GM23338 (cell line): ENCODE data around the gene CCDC93. TPM values are rescaled to one million over a fixed set of nuclear protein-coding genes. Genes with fewer than 3 reads are reported as not detected.

Experiments
- ATAC-seq: fragments of 200-7000 bp; cut with Tn5 transposase; 3 replicates; pipeline ENCODE4 v1.9.1; 2020
- DNase-seq: peaks from one replicate; pipeline ENCODE4 v3.0.0-alpha.2; 2015; ENCODE audit warnings: low spot score
- H2AFZ ChIP-seq: fragments of 200-600 bp; sonication (generic); 2 replicates; pipeline ENCODE4 v1.8.0; 2016; ENCODE audit warnings: antibody characterized with exemption, mild to moderate bottlenecking, moderate library complexity
- H3F3A ChIP-seq: fragments of 200-600 bp; sonication (generic); replicated peaks from 2 replicates; pipeline ENCODE4 v1.8.0; 2017; ENCODE audit warnings: antibody characterized with exemption, mixed run types, low read depth
- H3K27ac ChIP-seq: fragments of 200-600 bp; sonication (generic); 2 replicates; pipeline ENCODE4 v1.6.1; 2016; ENCODE audit warnings: low read depth
- H3K27me3 ChIP-seq: fragments of 200-600 bp; sonication (generic); 2 replicates; pipeline ENCODE4 v1.8.0; 2016; ENCODE audit warnings: mild to moderate bottlenecking, mixed run types, moderate library complexity; ENCODE audit not compliant: insufficient read depth
- H3K36me3 ChIP-seq: fragments of 200-600 bp; sonication (generic); 2 replicates; pipeline ENCODE4 v1.8.0; 2016; ENCODE audit warnings: mild to moderate bottlenecking; ENCODE audit not compliant: insufficient read depth
- H3K4me1 ChIP-seq: fragments of 200-600 bp; sonication (generic); 2 replicates; pipeline ENCODE4 v1.8.0; 2016; ENCODE audit warnings: mild to moderate bottlenecking, moderate library complexity; ENCODE audit not compliant: insufficient read depth
- H3K4me2 ChIP-seq: fragments of 200-600 bp; sonication (generic); 2 replicates; pipeline ENCODE4 v1.7.1; 2017; ENCODE audit warnings: mixed run types
- H3K4me3 ChIP-seq: fragments of 200-600 bp; sonication (generic); 2 replicates; pipeline ENCODE4 v1.6.1; 2016; ENCODE audit warnings: mixed run types
- H3K79me2 ChIP-seq: fragments of 200-600 bp; sonication (generic); replicated peaks from 2 replicates; pipeline ENCODE4 v1.8.0; 2017; ENCODE audit warnings: mild to moderate bottlenecking; ENCODE audit not compliant: insufficient read depth
- H3K9me2 ChIP-seq: fragments of 200-600 bp; sonication (generic); 2 replicates; pipeline ENCODE4 v1.8.0; 2017; ENCODE audit not compliant: insufficient read depth
- H4K20me1 ChIP-seq: fragments of 200-600 bp; sonication (generic); replicated peaks from 2 replicates; pipeline ENCODE4 v1.8.0; 2017; ENCODE audit warnings: mild to moderate bottlenecking; ENCODE audit not compliant: insufficient read depth
- H3K27ac Mint-ChIP-seq: 2 replicates; pipeline ENCODE4 v1.8.0; 2020; ENCODE audit warnings: inconsistent platforms, mild to moderate bottlenecking, moderate library complexity, mixed read lengths
- H3K27me3 Mint-ChIP-seq: 3 replicates; pipeline ENCODE4 v1.8.0; 2022; ENCODE audit warnings: low read depth, mild to moderate bottlenecking, moderate library complexity, mixed read lengths, inconsistent platforms; ENCODE audit not compliant: insufficient read depth, poor library complexity
- H3K36me3 Mint-ChIP-seq: 3 replicates; pipeline ENCODE4 v1.8.0; 2021; ENCODE audit warnings: low read depth, mild to moderate bottlenecking, inconsistent platforms, moderate library complexity, mixed read lengths
- H3K4me1 Mint-ChIP-seq: 3 replicates; pipeline ENCODE4 v1.8.0; 2020; ENCODE audit warnings: mild to moderate bottlenecking, inconsistent platforms, mixed read lengths
- H3K4me3 Mint-ChIP-seq: 3 replicates; pipeline ENCODE4 v1.8.0; 2021; ENCODE audit warnings: moderate library complexity, mild to moderate bottlenecking, inconsistent platforms, mixed read lengths
- H3K9me3 Mint-ChIP-seq: 3 replicates; pipeline ENCODE4 v1.8.0; 2020; ENCODE audit warnings: moderate library complexity, mild to moderate bottlenecking, inconsistent platforms, mixed read lengths
- ETS1 ChIP-seq: IDR thresholded peaks from 2 replicates; pipeline ENCODE4 v1.6.1; 2016; ENCODE audit warnings: antibody characterized with exemption
- EZH2 ChIP-seq: fragments of 200-600 bp; sonication (generic); IDR thresholded peaks from one replicate; pipeline ENCODE4 v1.8.0; 2017; ENCODE audit warnings: antibody characterized with exemption, mild to moderate bottlenecking, low read depth; ENCODE audit not compliant: unreplicated experiment
- EZH2phosphoT487 ChIP-seq: fragments of 200-600 bp; sonication (generic); IDR thresholded peaks from one replicate; pipeline ENCODE4 v1.8.1; 2018; ENCODE audit warnings: antibody characterized with exemption; ENCODE audit not compliant: unreplicated experiment
- JUNB ChIP-seq: IDR thresholded peaks from one replicate; pipeline ENCODE4 v1.6.1; 2016; ENCODE audit warnings: antibody characterized with exemption; ENCODE audit not compliant: unreplicated experiment
- NANOG ChIP-seq: IDR thresholded peaks from 2 replicates; pipeline ENCODE4 v1.6.1; 2016; ENCODE audit warnings: antibody characterized with exemption, borderline replicate concordance
- POLR2AphosphoS5 ChIP-seq: IDR thresholded peaks from 2 replicates; pipeline ENCODE4 v1.6.1; 2016; ENCODE audit warnings: antibody characterized with exemption, low read depth
- STAT1 ChIP-seq: IDR thresholded peaks from one replicate; pipeline ENCODE4 v1.6.1; 2016; ENCODE audit warnings: antibody characterized with exemption; ENCODE audit not compliant: unreplicated experiment
- ZNF114 ChIP-seq: fragments of 250-450 bp; sonication (Bioruptor Pico); IDR thresholded peaks from 2 replicates; pipeline ENCODE4 v1.5.0; 2020; ENCODE audit warnings: mild to moderate bottlenecking, moderate library complexity
- ZNF462 ChIP-seq: fragments of 250-450 bp; sonication (Bioruptor Pico); IDR thresholded peaks from 2 replicates; pipeline ENCODE4 v1.5.0; 2020; ENCODE audit warnings: mild to moderate bottlenecking, moderate library complexity
- polyA plus RNA-seq: library from polyadenylated mRNA; unstranded; fragments of >200 nt; fragmentation: Nextera tagmentation; extraction: Ambion mirVana; gene quantifications from 2 replicates; pipeline ENCODE4 v1.2.1, GENCODE V29; 2016
- total RNA-seq: library from RNA; depleted of rRNA; stranded (reverse); fragments of >200 nt; shearing (Covaris generic); gene quantifications from 2 replicates; pipeline ENCODE4 v1.2.3, GENCODE V29; 2014

CCDC93 gene
- total and polyA plus RNA-seq, 2 experiments from 2014 or later: 13.1 to 16.8 TPM

GRCh38 chr2:117984208-117984607 lies 29.7 kb downstream of the CCDC93 start (continued):
- TF ChIP-seq STAT1 (no peak), JUNB (no peak), NANOG (no peak), ZNF462 (no peak), POLR2AphosphoS5 (no peak), ZNF114 (CRISPR knock-in tag) (no peak), EZH2 (no peak)

- H3K27ac ChIP-seq: no peak overlapping the region
- no peaks in the 10 kb centered on the region for H3K9me2 ChIP-seq
- H3K36me3 Mint-ChIP-seq: no peaks in the 10 kb centered on the region; the same call in 1 of the 3 replicates
- H3K4me1 ChIP-seq: peaks cover 8% of the 10 kb centered on the region; the same call in 1 of the 2 replicates
- H3K9me3 Mint-ChIP-seq: no peaks in the 10 kb centered on the region
- H3K27ac Mint-ChIP-seq: no peak overlapping the region
- no peaks in the 10 kb centered on the region for H3K79me2 ChIP-seq
- no peak overlapping the region for H2AFZ ChIP-seq
- no peaks in the 10 kb centered on the region for H3K36me3 ChIP-seq
- no peaks in the 10 kb centered on the region for H3F3A ChIP-seq
- no peaks in the 10 kb centered on the region for H3K27me3 ChIP-seq
- ATAC-seq: no peak
- H3K27me3 Mint-ChIP-seq: no peaks in the 10 kb centered on the region
- H3K4me1 Mint-ChIP-seq: peaks cover 16% of the 10 kb centered on the region
- H3K4me3 Mint-ChIP-seq: no peak overlapping the region
- DNase-seq: no peak
- H4K20me1 ChIP-seq: peaks cover 16% of the 10 kb centered on the region
- H3K4me2 ChIP-seq: no peak overlapping the region
- no peak overlapping the region for H3K4me3 ChIP-seq
- no peak for TF ChIP-seq ETS1
- TF ChIP-seq JUNB: no peak
- no peak for TF ChIP-seq ZNF462
- no peak for TF ChIP-seq EZH2phosphoT487
- no peak for TF ChIP-seq EZH2
Observed at GRCh38 chr2:117983040-117983439, 30.8 kb downstream of the CCDC93 start.
